ENCODE measurements around the gene SLF2. TPM values are rescaled to one million over a fixed set of nuclear protein-coding genes. Genes with fewer than 3 reads are reported as not detected.

The SLF2 gene
- total and polyA plus RNA-seq, 9 donors = 19.6 to 81.9 (median 40.3) TPM

DNA sequence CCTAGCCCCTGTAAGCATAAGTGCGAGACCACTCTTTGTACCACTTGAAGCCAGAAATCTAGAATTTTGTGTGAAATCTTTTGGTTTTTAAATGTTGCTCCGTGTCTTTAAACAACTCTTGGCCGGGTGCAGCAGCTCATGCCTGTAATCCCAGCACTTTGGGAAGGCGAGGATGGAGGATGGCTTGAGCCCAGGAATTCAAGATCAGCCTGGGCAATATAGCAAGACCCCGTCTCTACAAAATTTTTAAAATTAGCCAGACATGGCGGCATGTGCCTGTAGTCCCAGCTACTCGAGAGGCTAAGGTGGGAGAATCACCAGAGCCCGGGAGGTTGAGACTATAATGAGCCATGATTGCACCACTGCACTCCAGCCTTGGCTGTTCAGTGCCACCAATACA lies 4.4 kb upstream of the SLF2 start:
- Histone ChIP-seq H3K4me3 (no peak overlapping the region), H3K4me1 (ENCODE audit: insufficient read depth) (peaks cover 10% of the 10 kb centered on the region), H3K27me3 (no peaks in the 10 kb centered on the region), H3K27ac (no peak overlapping the region), H3K9me3 (no peaks in the 10 kb centered on the region), H3K36me3 (no peaks in the 10 kb centered on the region)
- TF ChIP-seq, protein P1, sequence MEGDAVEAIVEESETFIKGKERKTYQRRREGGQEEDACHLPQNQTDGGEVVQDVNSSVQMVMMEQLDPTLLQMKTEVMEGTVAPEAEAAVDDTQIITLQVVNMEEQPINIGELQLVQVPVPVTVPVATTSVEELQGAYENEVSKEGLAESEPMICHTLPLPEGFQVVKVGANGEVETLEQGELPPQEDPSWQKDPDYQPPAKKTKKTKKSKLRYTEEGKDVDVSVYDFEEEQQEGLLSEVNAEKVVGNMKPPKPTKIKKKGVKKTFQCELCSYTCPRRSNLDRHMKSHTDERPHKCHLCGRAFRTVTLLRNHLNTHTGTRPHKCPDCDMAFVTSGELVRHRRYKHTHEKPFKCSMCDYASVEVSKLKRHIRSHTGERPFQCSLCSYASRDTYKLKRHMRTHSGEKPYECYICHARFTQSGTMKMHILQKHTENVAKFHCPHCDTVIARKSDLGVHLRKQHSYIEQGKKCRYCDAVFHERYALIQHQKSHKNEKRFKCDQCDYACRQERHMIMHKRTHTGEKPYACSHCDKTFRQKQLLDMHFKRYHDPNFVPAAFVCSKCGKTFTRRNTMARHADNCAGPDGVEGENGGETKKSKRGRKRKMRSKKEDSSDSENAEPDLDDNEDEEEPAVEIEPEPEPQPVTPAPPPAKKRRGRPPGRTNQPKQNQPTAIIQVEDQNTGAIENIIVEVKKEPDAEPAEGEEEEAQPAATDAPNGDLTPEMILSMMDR (IDR thresholded peaks at IDR 0.05) = no peak
- TF ChIP-seq EP300 (IDR thresholded peaks at IDR 0.05) = no peak
- TF ChIP-seq POLR2A (IDR thresholded peaks at IDR 0.05) = no peak
- DNase-seq = no peak
- WGBS, 3 donors = 88 to 94% (median 94%) methylated on average over 8 of the region's 8 CpGs
- intact Hi-C loops (cut with DNase I) = no loop called here

DNA sequence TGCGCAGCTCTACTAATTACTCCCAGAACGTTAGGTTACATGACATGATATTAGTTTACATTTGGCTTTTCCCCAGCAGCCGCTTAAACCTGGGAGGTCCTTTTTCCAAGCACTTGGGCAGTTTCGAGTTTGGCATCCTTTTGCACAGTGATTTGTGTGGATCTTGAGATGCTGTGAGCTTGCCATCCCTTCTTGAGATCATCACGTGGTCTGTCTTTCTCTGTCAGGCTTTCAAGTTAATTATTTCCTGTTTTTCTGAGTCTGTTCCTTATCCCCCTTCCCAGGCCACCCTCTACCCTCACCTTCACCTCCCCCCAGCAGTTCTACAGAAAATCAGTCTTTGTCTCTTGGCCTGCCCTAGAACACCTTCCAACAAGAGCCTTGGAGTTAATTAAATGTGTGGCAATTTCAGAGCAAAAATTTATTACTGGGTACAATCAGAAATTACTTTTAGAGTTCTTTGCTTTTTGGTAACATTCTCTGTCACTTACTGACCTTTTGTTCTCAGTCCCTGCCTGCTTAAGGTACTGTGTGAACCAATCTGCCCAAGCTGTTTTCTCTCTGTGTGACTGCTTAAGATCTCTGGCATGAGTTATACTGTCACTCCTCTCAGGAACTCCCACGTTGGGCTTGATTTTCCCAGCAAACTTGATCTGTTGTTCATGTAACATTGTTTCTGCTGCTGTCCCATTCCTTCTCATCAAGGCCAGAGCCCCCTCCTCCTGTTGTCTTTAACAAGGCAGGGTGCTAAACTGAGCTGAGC lies 3.1 kb upstream of the SLF2 start:
- intact Hi-C loops (cut with DNase I) = no loop called here
- peak in 2 of 5 donors; percentile 25 to 34 for DNase-seq

DNA sequence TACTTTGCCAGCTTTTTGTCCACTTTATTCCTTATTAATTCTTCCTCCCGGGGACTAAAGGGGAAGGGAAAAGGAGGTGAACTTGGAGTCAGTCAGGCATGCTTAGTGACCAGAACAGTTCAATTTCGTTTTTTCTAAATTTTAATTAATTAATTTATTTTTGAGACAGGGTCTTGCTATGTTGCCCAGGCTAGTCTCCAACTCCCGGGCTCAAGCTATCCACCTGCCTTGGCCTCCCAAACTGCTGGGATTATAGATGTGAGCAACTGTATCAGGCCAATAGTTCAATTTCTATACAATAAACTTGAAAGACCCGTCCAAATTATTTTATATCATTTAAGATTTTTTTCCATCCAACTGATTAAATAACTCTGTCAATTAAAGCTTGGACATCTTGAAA lies 1.3 kb upstream of the SLF2 start:
- no peak overlapping the region for H3K4me3 ChIP-seq
- TF ChIP-seq EP300 (IDR thresholded peaks at IDR 0.05) (no peak), POLR2A (IDR thresholded peaks at IDR 0.05) (no peak)
- TF ChIP-seq, protein P1 (IDR thresholded peaks at IDR 0.05) = no peak
- H3K4me1 ChIP-seq (ENCODE audit: insufficient read depth) = peaks cover 10% of the 10 kb centered on the region
- intact Hi-C loops (cut with DNase I) = no loop called here
- H3K27ac ChIP-seq = peak overlapping the region in 1 of 2 donors; percentile 90
- H3K9me3 ChIP-seq = no peaks in the 10 kb centered on the region
- no peak for DNase-seq
- 58 to 76% (median 68%) methylated on average over 4 of the region's 4 CpGs for WGBS, 3 donors
- no peaks in the 10 kb centered on the region for H3K27me3 ChIP-seq
- no peaks in the 10 kb centered on the region for H3K36me3 ChIP-seq

More for the DNA sequence above, 3.1 kb upstream of the SLF2 start:
- Histone ChIP-seq H3K27ac (peak overlapping the region in 1 of 2 donors; percentile 47), H3K4me3 (no peak overlapping the region), H3K27me3 (no peaks in the 10 kb centered on the region), H3K4me1 (ENCODE audit: insufficient read depth) (peaks cover 10% of the 10 kb centered on the region), H3K36me3 (no peaks in the 10 kb centered on the region), H3K9me3 (no peaks in the 10 kb centered on the region)
- 4 to 9% (median 8%) methylated on average over 6 of the region's 6 CpGs for WGBS, 3 donors
- TF ChIP-seq, protein P1 (IDR thresholded peaks at IDR 0.05) = no peak
- TF ChIP-seq EP300 (IDR thresholded peaks at IDR 0.05) = no peak
- TF ChIP-seq POLR2A (IDR thresholded peaks at IDR 0.05) = no peak

DNA sequence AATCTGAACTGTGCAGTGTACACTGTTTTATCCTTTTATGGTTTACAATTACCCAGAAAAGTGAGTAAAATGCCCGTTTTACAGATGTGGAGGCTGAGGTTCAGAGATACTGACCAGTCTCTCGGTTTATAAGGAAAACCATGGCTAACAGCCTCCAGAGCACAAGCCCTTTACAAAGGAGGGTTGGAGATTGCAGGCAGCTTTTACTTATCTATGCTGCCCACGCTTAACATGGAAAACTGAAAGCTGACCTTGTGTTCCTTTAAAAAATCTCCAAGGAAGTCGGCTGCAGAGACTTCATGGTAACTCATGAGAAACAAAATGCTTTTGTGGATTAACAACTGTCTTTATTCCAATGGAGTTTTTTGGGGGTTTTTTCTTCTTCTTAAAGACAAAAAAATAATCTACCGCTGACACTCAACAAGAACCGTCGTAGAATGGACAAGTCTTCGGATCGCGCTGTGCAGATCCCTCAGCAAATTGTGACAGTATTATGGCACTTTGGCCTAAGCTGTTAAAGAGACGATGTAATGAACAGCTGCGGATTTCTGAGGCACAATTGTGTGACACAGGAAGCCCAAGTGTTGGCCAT lies 654 bp upstream of the SLF2 start:
- Histone ChIP-seq H3K27me3 (no peaks in the 10 kb centered on the region), H3K9me3 (no peaks in the 10 kb centered on the region), H3K36me3 (no peaks in the 10 kb centered on the region), H3K27ac (peak overlapping the region in 1 of 2 donors; percentile 90), H3K4me3 (peak overlapping the region; percentile 97), H3K4me1 (ENCODE audit: insufficient read depth) (peaks cover 10% of the 10 kb centered on the region)
- peak in 2 of 5 donors; percentile 21 to 22 for DNase-seq
- TF ChIP-seq EP300 (IDR thresholded peaks at IDR 0.05) (no peak), POLR2A (IDR thresholded peaks at IDR 0.05) (no peak)
- TF ChIP-seq, protein P1 (IDR thresholded peaks at IDR 0.05) = no peak
- WGBS, 3 donors = 1 to 2% (median 1%) methylated on average over 12 of the region's 12 CpGs
- intact Hi-C loops (cut with DNase I) = loop anchor here in 1 of 4 donors (2.0 kb wide), 1 partner anchor 31 kb away; no protein-coding TSS in a partner anchor
